ENCODE data around the gene NFYC.

Gene NFYC

GRCh38 chr1:40665335-40666171 lies 26.0 kb upstream of the NFYC start, which contains the start of gene RIMS3:
Gene RIMS3, minus strand, starts transcription at chr1:40665682. Its CDS starts 23,757 bp downstream, at chr1:40641925.
- no peak for TF ChIP-seq CTCF (IDR thresholded peaks at IDR 0.05)
- Histone ChIP-seq H3K36me3 (no peaks in the 10 kb centered on the region), H3K4me1 (peaks cover 0 to 62% (median 50%) of the 10 kb centered on the region in 4 donors), H3K27ac (peak within 1 kb of the TSS; percentile 85 to 91), H3K27me3 (no peaks in the 10 kb centered on the region), H3K9me3 (no peaks in the 10 kb centered on the region), H3K4me3 (peak within 1 kb of the TSS; percentile 81 to 83)
- intact Hi-C loops (cut with DNase I; ENCODE audit: low total_unique reads), result loop anchor here (10.0 kb wide), 1 partner anchor 51 kb away; no protein-coding TSS in a partner anchor
- DNase-seq, result peak; percentile 63 to 87

GRCh38 chr1:40668769-40669525 lies 22.6 kb upstream of the NFYC start:
- Histone ChIP-seq H3K9me3 (no peaks in the 10 kb centered on the region), H3K4me1 (peaks cover 0 to 34% (median 26%) of the 10 kb centered on the region in 4 donors), H3K27me3 (no peaks in the 10 kb centered on the region), H3K4me3 (no peak overlapping the region), H3K36me3 (no peaks in the 10 kb centered on the region), H3K27ac (no peak overlapping the region)
- peak; percentile 84 to 97 for TF ChIP-seq CTCF (IDR thresholded peaks at IDR 0.05)
- intact Hi-C loops (cut with DNase I; ENCODE audit: low total_unique reads), result loop anchor here (10.0 kb wide), 1 partner anchor 54 kb away; no protein-coding TSS in a partner anchor
- peak; percentile 68 to 83 for DNase-seq

- Histone ChIP-seq H3K4me1 (peaks cover 0 to 23% (median 9%) of the 10 kb centered on the region in 4 donors), H3K9me3 (no peaks in the 10 kb centered on the region), H3K27ac (no peak overlapping the region), H3K36me3 (no peaks in the 10 kb centered on the region), H3K27me3 (no peaks in the 10 kb centered on the region), H3K4me3 (no peak overlapping the region)
- intact Hi-C loops (cut with DNase I; ENCODE audit: low total_unique reads), result no loop called here
- TF ChIP-seq CTCF (IDR thresholded peaks at IDR 0.05), result no peak
- DNase-seq, result no peak
Measured at GRCh38 chr1:40673452-40673851, 18.1 kb upstream of the NFYC start.

GRCh38 chr1:40676501-40676900 lies 15.0 kb upstream of the NFYC start:
- Histone ChIP-seq H3K4me3 (no peak overlapping the region), H3K9me3 (no peaks in the 10 kb centered on the region), H3K36me3 (no peaks in the 10 kb centered on the region), H3K4me1 (peaks cover 0 to 15% (median 6%) of the 10 kb centered on the region in 4 donors), H3K27ac (no peak overlapping the region), H3K27me3 (no peaks in the 10 kb centered on the region)
- TF ChIP-seq CTCF (IDR thresholded peaks at IDR 0.05), result no peak
- DNase-seq, result no peak
- intact Hi-C loops (cut with DNase I; ENCODE audit: low total_unique reads), result loop anchor here (5.0 kb wide), 1 partner anchor 86 kb away; no protein-coding TSS in a partner anchor

- DNase-seq, result no peak
- no peak overlapping the region for H3K27ac ChIP-seq
- H3K4me3 ChIP-seq, result no peak overlapping the region
- H3K9me3 ChIP-seq, result no peaks in the 10 kb centered on the region
- peaks cover 0 to 15% (median 6%) of the 10 kb centered on the region in 4 donors for H3K4me1 ChIP-seq
- no peak for TF ChIP-seq CTCF (IDR thresholded peaks at IDR 0.05)
- intact Hi-C loops (cut with DNase I; ENCODE audit: low total_unique reads), result loop anchor here (5.0 kb wide), 1 partner anchor 83 kb away; no protein-coding TSS in a partner anchor
- no peaks in the 10 kb centered on the region for H3K27me3 ChIP-seq
- H3K36me3 ChIP-seq, result no peaks in the 10 kb centered on the region
Measured at GRCh38 chr1:40679165-40679953, 12.1 kb upstream of the NFYC start.

Data from tibial artery (tissue), 4 donors.